Panc1 (cell line): Measurements from ENCODE around the gene GADL1.

Source experiments
- POLR2AphosphoS5 ChIP-seq: IDR thresholded peaks from 2 replicates; pipeline ENCODE4 v1.6.1; 2012; ENCODE audit warnings: mild to moderate bottlenecking, low read depth, low read length, moderate library complexity
- TF ChIP-seq, protein P1 (sequence below): fragments of 450-650 bp; IDR thresholded peaks from 2 replicates; pipeline ENCODE4 v1.5.1; 2017; ENCODE audit warnings: mild to moderate bottlenecking

DNA sequence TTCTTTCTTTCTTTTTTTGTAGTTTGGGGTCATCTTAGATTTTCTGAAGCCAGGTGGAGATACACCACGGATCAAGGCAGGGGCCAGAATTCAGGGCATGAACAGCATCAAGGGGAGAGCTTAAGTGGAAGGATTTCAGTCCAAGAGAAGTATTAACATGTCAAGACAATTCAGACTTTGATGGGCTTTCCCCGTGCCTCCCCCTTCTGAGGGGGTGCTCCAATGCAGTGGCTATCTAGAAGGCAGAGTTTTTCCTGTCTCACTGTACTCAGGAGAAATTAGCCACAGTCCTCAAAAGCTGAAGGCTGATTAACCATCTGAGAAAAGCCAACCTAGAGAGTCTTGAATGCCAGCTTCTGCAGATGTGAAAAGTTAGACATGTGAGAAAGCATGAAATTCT lies 160.8 kb downstream of the GADL1 start:
- TF ChIP-seq, protein P1, sequence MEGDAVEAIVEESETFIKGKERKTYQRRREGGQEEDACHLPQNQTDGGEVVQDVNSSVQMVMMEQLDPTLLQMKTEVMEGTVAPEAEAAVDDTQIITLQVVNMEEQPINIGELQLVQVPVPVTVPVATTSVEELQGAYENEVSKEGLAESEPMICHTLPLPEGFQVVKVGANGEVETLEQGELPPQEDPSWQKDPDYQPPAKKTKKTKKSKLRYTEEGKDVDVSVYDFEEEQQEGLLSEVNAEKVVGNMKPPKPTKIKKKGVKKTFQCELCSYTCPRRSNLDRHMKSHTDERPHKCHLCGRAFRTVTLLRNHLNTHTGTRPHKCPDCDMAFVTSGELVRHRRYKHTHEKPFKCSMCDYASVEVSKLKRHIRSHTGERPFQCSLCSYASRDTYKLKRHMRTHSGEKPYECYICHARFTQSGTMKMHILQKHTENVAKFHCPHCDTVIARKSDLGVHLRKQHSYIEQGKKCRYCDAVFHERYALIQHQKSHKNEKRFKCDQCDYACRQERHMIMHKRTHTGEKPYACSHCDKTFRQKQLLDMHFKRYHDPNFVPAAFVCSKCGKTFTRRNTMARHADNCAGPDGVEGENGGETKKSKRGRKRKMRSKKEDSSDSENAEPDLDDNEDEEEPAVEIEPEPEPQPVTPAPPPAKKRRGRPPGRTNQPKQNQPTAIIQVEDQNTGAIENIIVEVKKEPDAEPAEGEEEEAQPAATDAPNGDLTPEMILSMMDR, result no peak
- no peak for TF ChIP-seq POLR2AphosphoS5
